Neural progenitor cell (in vitro differentiated cells): Measurements from ENCODE around the gene FAM72D.
"Not testable (repeated sequence)": the region's sequence is repeated elsewhere in the genome, so short reads cannot be mapped to it uniquely, and the experiment has no call there.

Experiments used
- EZH2phosphoT487 ChIP-seq: fragments of 200-600 bp; sonication (generic); IDR thresholded peaks from 2 replicates; pipeline ENCODE4 v1.6.1; 2017; ENCODE audit warnings: antibody characterized with exemption
- TF ChIP-seq, protein P1 (sequence below): fragments of 200-600 bp; sonication (generic); IDR thresholded peaks from 2 replicates; pipeline ENCODE4 v1.5.1; 2017; ENCODE audit warnings: antibody characterized with exemption, mild to moderate bottlenecking

DNA sequence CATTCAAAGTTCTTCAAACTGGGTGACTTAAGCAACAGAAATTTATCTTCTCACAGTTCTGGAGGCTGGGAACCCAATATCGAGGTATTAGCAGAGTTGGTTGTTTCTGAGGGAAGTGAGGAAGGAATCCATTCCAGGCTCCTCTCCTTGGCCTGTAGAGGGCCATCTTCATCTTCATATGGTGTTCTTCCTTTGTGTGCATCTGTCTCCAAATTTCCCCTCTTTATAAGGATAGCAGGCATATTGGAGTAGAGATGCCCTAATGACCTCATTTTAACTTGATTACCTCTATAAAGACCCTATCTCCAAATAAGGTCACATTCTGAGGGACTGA, 27.3 kb downstream of the FAM72D start:
- TF ChIP-seq EZH2phosphoT487 = not testable (repeated sequence)
- TF ChIP-seq, protein P1, sequence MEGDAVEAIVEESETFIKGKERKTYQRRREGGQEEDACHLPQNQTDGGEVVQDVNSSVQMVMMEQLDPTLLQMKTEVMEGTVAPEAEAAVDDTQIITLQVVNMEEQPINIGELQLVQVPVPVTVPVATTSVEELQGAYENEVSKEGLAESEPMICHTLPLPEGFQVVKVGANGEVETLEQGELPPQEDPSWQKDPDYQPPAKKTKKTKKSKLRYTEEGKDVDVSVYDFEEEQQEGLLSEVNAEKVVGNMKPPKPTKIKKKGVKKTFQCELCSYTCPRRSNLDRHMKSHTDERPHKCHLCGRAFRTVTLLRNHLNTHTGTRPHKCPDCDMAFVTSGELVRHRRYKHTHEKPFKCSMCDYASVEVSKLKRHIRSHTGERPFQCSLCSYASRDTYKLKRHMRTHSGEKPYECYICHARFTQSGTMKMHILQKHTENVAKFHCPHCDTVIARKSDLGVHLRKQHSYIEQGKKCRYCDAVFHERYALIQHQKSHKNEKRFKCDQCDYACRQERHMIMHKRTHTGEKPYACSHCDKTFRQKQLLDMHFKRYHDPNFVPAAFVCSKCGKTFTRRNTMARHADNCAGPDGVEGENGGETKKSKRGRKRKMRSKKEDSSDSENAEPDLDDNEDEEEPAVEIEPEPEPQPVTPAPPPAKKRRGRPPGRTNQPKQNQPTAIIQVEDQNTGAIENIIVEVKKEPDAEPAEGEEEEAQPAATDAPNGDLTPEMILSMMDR = not testable (repeated sequence)
